Stimulated activated CD8-positive, alpha-beta memory T cell treated with anti-CD3 and anti-CD28 coated beads, Interleukin-15, amount 100 ng/mL, for 48 hours (primary cell): ENCODE results near the gene SGPL1.
A peak's percentile ranks its signal among the peaks of the same experiment; 100 is the strongest.
"Not testable (repeated sequence)": the region's sequence is repeated elsewhere in the genome, so short reads cannot be mapped to it uniquely, and the experiment has no call there.

Source experiments
- DNase-seq, 2 donors: peaks; one replicate each; pipeline ENCODE4 v3.0.0-alpha.2; 2020; ENCODE audit warnings: low read depth in 2 of 2

SGPL1 gene, protein sequence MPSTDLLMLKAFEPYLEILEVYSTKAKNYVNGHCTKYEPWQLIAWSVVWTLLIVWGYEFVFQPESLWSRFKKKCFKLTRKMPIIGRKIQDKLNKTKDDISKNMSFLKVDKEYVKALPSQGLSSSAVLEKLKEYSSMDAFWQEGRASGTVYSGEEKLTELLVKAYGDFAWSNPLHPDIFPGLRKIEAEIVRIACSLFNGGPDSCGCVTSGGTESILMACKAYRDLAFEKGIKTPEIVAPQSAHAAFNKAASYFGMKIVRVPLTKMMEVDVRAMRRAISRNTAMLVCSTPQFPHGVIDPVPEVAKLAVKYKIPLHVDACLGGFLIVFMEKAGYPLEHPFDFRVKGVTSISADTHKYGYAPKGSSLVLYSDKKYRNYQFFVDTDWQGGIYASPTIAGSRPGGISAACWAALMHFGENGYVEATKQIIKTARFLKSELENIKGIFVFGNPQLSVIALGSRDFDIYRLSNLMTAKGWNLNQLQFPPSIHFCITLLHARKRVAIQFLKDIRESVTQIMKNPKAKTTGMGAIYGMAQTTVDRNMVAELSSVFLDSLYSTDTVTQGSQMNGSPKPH

DNA sequence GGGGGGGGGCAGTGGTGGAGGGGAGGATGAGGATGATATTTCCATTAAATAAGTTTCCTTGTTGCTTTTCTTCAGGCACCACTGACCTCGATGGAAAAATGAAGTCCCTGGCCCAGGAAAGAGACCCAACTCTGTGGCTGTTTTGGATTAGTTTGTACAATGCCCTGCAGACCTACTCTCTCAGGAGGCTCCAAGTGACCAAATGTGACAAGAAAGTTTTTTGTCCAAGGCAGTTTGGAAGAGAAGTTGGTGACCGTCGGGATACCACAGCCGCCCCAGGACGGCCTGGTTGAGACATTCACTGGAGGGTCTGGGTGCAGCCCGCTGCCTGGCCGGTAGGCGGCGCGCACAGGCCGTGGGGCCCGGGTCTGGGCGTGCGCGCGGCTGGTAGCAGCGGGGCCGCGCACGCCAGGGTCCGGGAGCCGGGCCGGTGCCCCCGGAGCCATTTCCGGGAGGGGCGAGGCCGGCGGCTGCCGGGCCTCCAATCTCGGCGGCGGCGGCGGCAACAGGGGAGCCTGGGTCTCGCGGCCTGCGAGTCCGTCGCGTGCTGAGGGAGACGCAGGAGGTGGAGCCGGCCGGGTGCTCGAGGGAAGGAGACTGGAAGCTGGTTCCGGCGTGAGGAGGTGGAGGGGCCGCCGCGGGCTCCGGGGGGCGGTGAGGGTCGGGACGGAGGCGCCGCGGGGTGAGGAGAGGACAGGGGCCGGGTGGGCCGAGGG, at the start of gene SGPL1:
Gene SGPL1 (plus strand): TSS at position 445 of the 716 bp plus-strand sequence. CDS start 906 bp downstream, outside the sequence.
- DNase-seq = peak; percentile 79 to 80

DNA sequence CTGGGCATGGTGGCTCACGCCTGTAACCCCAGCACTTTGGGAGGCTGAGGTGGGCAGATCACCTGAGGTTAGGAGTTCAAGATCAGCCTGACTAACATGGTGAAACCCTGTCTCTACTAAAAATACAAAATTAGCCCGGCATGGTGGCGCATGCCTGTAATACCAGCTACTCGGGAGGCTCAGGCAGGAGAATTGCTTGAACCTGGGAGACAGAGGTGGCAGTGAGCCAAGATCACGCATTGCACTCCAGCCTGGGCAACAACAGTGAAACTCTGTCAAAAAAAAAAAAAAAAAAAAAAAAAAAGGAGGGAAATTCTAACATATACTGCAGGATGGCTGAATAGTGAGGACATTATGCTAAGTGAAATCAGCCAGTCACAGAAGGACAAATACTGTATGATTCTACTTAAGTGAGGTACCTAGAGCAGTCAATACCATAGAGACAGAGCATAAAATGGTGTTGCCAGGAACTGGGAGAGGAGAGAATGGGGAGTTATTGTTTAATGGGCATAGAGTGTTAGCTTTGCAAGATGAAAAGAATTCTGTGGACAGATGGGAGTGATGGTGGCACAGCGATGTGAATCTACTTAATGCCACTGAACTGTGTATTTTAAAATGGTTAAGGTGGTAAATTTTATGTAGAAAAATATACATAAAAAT, 47.6 kb upstream of the SGPL1 start:
- not testable (repeated sequence) for DNase-seq

DNA sequence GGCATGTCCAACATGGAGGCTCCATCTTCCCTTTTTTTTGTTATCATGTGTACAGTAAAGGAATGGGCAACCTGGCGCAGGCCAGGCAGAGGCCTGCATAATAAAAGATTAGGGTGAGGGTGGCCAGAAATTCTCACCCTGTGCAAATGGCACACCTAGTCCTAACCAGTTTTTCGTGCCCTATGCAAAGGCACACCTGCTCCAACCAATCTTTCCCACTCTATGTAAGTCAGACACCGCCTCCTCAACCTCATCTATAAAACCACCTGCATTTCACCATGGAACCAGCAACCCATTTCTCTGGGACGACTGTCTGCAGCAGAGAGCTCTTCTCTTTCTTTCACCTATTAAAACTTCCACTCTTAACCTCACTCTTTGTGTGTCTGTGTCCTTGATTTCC, 46.6 kb upstream of the SGPL1 start:
- no peak for DNase-seq

DNA sequence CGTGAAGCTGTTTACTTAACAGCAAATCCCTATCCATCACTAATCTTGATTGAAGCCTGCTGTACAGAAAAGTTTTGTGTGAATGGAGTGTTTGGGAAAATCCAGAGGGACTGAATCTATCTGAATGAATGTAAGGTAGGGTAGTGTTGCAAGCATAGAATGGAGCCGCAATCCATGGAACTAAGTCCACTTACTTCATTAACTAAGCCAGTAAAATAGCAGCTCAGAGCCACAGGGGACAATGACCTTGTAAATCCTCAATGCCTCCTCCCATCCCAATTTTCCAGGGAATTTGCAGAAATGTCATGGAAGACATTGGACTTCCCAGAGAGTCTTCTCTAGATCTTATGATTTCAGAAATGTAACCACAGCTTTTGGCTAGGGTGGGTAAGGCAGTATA, 45.7 kb upstream of the SGPL1 start:
- no peak for DNase-seq

DNA sequence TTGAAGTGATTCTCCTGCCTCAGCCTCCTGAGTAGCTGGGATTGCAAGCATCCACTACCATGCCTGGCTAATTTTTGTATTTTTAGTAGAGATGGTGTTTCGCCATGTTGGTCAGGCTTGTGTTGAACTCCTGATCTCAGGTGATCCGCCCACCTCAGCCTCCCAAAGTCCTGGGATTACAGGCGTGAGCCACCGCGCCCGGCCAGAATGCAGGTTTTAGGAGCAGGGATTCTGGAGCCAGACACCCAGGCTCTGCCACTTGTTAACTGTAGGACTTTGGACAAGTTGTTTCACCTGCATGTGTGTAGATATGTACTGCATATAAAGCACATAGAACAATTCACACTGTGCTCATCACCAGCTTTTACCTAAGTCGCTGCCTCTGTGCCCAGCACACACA, 45.2 kb upstream of the SGPL1 start:
- not testable (repeated sequence) for DNase-seq

DNA sequence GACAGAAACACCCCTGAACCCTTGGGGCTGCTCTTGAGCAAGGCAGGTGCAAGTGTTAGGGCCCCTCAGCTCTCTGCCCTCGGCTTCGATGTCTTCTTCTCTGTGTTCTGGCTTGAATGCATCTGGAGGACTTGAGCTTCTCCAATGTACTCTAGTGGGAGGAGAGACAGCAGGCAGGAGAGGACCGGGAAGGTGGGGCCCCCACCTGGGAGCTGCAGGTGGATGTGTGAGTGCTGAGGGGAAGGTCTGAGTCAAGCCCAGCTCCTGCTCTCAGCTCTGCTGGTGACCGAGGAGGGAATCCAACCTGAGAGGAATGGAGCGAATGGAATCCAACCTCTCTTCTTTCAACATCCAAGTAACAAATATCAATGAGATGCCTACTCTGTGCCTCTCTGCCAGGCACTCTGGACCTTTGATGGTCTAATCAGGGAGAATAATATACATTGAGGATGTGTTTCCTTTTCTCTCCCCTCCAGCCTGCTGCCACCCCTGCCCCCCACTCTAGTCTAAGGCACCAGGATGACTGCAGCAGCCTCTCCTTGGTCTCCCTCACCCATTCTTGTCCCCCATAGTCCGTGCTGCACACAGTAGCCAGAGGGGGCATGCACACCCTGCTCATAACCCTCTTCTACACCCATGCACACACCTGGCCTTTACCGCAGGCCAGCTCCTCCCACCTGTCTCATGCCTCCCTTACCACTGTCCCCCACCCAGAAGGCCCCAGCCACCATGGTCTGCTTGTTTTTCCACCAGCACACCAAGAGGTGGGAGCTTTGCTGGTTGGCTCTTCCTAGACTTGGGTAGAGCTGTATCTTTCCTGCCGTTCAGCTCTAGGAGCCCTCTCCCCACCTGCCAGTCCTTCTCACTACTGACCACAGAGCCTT, 44.2 kb upstream of the SGPL1 start:
- no peak for DNase-seq

DNA sequence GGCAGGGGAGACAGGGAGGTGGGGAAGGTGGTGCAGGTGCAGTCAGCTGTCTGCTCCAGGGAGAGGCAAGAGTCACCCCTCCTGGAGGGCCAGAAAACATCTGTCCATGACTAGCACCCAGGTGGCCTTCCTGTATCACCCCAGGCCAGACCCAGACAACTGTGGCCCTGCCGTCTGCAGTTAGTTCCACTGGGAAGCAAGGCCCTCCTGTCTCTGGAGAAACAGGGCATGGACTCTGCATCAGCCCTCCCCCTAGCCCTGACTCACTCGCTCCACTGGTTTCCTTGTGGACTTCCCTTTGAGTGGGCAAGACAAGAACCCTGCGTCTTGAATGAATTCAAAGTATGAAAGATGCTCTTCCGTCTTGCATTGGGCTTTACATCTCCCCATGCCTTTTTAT, 43.1 kb upstream of the SGPL1 start:
- no peak for DNase-seq

DNA sequence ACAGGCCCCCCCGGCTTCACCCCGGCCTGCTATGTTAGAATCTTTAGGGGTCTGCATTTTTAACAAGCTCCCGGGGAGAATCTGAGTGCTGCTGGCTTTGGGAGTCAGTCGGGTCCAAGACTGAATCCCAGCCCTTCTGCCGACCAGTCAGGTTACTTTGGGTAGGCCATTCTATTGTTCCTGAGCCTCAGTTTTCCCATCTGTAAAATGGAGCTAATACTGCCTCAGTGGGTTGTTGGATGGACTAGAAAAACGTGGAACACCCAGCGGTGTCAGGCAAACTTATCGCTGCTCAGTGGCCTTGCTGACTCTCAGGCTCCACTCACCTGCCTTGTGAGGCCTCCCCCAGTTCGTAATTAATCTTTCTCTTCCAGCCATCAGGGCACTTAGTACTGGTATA, 42.3 kb upstream of the SGPL1 start:
- no peak for DNase-seq

DNA sequence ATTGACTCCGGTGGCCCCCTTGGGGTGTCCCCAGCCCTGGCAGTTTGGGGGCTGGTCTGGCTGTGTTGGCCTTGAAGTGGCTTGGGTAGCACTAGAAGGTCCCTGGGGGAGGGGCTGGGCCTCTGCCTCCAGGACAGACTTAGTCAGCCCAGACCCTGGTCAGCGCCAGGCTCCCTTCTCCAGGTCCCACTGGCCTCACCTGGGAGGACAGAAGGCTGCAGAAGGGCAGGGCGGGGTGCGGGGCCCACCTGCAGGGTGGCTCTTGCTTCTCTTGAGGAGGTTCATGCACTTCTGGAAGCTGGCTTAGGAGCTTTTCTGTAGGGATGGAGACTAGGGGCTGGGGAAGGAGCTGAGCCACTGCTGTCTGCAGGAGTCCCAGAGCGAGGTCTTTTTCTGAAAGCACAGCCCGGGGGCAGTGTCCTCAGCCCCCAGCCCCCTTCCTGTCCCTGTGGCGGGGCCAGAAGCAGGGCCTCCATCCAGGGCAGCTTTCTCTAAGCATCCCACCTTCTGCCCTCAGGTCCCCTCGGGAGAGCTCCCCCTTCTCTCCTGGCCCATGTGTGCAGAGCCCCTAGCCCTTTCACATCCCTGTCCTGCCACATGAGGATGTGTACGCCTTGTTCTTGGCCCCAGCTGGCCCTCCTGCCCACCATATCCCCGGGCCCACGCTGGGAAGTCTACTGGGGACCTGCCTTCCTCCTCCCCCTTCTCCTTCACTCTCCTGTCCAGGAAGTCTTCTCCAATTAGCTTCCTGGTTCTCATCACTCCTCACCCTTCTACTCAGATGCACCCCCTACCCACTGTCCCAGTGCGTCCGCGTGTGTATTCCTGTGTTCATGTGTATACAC, 41.6 kb upstream of the SGPL1 start:
- DNase-seq = no peak

DNA sequence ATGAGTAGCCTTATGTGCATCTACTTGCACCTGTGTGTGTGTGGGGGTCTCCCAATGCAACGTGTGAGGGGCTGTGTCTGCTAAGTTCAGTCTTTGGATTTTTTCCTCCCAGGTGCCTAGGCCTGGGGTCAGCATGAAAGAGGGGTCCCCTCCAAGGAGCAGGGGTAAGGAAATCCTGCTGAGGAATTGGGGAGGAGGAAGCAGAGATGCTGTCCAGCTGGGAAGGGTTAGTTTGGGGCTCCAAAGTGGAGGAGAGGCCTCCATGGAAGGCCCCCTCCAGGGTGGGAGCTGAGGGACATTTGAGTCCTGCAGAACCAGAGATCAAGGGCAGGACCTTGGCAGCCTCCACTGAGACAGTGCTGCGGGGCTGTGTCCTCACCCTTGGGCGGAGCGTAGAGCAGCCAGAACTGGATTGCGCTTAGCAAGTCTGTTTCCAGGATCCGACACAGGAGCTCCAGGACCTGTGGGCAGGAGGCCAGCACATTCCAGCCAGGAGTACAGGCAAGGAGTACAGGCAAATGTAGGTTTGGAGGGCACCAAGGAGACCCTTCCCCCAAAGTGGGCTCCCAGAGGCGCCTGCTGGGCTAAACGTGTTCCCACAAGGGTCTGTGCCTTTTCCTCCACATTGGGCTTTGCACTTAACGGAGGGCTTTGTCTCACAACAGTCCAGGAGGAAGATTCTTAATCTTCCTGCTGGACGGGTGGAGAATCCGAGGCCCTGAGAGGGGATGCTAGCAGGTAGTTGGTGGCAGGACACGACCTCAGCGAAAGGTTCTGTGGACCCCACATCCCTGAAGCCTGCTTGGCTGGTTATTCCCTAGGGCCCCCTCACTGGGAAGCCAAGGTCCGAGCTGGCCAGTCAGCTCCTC, 40.7 kb upstream of the SGPL1 start:
- DNase-seq = no peak

DNA sequence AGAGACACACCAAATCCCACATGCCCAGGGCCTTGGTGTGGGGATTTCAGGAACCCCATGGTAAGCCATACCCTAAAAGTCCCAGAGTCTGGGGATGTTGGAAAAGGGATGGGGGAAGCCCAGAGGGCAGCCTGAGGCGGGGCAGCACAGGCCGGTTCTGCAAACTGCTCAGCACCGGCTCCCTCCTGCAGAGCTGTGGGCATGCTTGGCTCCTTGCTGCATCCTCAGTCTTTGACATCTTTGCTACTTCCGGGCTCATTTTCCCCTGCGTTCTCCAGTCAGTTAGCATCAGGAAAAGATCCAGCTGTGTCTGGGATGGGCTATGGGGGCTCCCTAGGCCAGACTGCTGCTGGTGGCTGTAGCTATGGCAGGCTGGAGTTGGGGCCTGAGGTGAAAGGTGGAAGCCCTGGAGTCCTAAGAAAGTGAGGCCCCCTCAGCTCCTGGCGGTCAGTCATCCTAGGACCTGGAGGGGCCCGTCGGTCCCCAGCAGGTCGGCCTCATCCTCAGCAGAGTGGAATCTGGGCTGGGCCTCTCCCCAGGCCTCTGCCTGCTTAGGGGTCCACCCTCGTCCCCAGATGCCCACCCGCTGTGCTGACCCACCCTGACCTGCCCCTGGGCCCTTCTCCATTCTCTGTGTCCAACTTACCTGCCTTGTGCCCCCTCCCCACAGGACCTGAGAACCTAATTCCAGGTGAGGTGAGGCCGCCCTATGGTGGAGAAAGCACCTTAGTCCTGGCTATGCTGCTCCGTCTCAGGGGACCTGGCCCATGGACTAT, 39.9 kb upstream of the SGPL1 start:
- DNase-seq = no peak

DNA sequence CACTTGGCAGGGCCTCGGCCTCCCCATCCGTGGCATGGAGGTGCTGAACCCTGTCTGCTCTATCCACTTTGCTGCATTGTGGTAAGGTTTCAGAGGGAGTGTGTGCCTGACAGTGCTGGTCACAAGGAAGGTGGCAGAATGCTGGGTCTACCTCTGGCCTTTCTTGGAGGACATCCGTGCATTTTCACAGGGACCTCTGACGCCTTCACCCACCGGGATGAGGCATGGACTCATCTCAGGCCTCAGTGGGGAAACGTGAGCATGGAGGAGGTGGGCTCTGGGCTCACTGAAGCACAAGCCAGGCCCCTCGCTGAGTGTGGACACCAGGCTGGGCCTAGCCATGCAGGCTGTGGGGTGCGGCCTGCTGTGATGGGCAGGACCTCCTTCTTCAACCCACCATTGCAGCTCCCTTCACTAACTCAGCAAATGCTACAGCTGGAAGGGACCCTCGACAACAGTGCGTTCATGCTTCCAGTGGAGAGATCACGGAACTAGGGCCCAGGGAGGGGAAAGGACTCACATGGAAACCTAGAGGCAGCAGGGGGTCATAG, 39.2 kb upstream of the SGPL1 start:
- no peak for DNase-seq

DNA sequence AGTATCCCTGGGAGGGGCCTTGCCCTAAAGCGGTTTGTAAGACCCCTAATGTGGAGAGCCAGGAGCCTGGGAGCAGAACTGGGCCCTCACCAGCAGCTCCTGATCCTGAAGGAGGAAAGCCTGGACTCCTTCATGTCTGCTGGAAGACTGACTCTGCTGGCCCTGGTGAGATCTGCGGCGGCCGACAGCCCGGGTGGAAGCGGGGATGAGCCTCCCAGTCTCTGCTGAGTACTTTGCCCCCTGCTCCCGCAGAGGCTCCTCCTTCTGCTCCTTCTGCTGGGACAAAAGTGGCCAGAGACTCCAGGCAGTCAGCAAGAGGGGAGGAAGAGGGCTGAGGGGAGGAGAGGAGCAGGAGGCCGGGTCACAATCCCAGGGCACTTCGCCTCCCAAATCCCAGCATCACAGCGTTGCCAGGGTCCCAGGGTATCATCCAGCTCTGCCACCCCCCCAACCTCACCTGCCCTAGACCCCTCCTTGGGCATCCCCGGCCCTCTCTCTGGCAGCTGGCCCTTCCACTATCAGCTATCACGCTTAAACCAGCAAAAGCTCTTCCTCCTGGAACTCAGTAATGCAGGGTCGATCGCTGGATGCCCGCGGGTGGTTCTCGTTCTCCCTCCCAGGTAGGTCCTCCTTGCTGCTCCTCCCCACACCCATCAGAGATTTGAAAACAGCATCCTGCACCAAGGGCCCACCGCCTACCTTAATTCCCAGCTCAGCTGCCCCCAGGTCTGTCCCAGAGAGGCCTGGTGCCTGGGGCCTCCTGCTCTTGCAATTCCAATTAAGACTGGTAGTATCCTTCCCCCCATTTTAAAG, 38.5 kb upstream of the SGPL1 start:
- no peak for DNase-seq

DNA sequence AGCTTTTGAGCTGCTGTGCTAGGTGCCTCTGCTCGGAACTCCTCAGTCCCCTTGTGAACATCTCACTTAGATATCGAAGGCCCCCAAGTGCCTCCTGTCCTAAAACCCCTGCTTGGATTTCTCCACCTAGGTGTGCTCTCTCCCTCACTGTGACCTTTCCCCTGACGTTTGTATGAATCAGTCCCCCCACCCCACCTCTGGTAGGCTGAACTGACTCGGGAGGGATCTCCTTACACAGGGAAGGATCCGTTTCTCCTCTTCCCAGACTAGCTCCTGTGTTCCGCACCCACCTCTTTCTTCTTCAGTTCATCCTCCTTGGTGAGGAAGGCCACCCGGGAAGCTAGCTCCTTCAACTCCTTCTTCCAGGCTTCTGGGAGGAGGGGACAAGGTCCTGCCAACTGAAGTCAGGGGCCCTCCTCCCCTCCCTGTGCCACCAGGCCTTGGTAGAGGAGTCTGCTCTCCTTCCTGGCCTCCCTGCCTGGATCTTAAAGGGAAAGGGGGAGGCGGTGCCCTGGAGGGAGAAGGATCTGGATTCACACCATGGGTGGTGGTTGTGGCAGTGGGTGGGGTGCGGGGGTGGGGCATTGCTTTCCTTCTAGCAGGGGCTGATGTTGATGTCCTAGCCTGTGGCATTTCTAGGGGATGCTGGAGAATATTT, 37.4 kb upstream of the SGPL1 start:
- DNase-seq = no peak

DNA sequence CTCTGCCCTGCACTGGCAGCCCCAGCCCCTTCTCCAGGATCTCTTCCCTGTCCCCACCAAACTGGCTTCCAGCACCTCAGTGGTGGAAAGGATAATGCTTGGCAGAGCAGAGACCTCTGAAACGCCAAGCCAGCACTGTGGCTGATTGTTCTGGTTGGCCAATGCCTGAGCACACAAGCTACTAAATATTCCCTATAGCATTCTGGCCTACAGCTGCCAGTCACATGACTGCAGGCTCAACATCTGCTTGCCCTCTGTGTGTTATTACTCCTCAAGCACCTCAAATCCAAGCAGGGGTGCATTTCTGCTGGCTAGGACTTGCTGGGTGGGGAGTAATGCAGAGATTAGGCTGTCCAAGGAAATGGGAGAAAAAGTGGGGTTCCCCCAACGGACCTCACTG, 36.7 kb upstream of the SGPL1 start:
- DNase-seq = no peak

DNA sequence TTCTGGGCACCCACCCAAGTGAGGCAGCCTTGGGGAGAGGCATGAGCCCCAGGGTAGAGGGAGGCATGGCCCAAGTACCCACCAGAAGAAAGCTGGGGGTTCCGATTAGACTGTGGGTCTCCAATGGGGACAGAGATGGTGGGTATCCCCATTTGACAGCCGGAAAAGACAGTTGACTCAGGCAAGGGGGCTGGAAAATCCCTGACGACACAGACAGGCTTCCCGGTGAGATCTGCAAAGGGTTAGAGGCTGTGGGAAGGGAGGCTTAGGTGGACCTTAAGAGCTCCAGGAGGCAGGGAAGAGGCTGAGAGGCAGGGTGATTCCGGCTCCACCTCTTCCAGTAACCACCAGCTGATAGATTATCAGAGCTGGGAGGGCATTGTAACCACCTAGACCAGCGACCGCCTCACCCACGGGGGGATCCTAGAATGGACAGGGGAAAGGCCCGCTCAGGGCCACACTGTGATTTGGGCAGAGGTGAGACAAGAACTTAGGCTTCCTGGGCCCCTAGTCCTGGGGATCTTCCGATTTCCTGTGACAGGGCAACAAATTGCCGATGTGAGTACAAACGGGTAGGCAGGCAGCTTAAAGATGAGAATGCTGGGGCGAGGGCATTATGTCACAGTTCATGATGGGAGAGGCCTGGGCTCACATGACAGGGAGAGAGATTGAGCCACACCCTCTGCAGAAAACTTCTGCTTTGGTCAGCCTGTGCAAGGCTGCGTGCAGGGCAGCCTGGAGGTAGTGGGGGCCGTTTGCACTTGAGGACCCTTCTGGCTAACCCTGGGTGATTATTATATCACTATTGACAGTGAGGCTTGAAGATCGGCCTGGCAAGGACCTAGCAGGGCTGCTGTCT, 36.0 kb upstream of the SGPL1 start:
- no peak for DNase-seq
